ENCODE data around the gene JCHAIN. TPM values are rescaled to one million over a fixed set of nuclear protein-coding genes. Genes with fewer than 3 reads are reported as not detected.

JCHAIN gene
- total RNA-seq, 1 donor, result 2.2 TPM

- H3K9me3 ChIP-seq (ENCODE audit: low read depth, low read length), result no peaks in the 10 kb centered on the region
- peaks cover 26% of the 10 kb centered on the region for H3K4me1 ChIP-seq (ENCODE audit: insufficient read depth, low read length)
- TF ChIP-seq CTCF (IDR thresholded peaks at IDR 0.05; ENCODE audit: extremely low read depth, low read depth, low read length), result no peak
- H2AFZ ChIP-seq (ENCODE audit: low read length), result no peak overlapping the region
- no peak overlapping the region for H3K27ac ChIP-seq (ENCODE audit: low read depth, low read length)
- H3K36me3 ChIP-seq (ENCODE audit: insufficient read depth, low read length), result no peaks in the 10 kb centered on the region
- peaks cover 7% of the 10 kb centered on the region for H4K20me1 ChIP-seq (ENCODE audit: insufficient read depth, low read length)
- no peak overlapping the region for H3K4me3 ChIP-seq (ENCODE audit: insufficient read depth, low read length)
- no peak overlapping the region for H3K4me2 ChIP-seq (ENCODE audit: insufficient read depth, low read length)
- H3K27me3 ChIP-seq (ENCODE audit: insufficient read depth, low read length), result no peaks in the 10 kb centered on the region
- peaks cover 90% of the 10 kb centered on the region for H3K79me2 ChIP-seq (ENCODE audit: insufficient read depth, low read length)
- no peak for DNase-seq (ENCODE audit: insufficient read length, low spot score, missing footprints)
These were observed 46.5 kb upstream of the JCHAIN start for GRCh38 chr4:70712604-70713452.

GRCh38 chr4:70712150-70712549 lies 45.8 kb upstream of the JCHAIN start:
- Histone ChIP-seq H3K27me3 (ENCODE audit: insufficient read depth, low read length) (no peaks in the 10 kb centered on the region), H3K9me3 (ENCODE audit: low read depth, low read length) (no peaks in the 10 kb centered on the region), H3K4me3 (ENCODE audit: insufficient read depth, low read length) (no peak overlapping the region), H3K27ac (ENCODE audit: low read depth, low read length) (no peak overlapping the region), H3K79me2 (ENCODE audit: insufficient read depth, low read length) (peaks cover 92% of the 10 kb centered on the region), H4K20me1 (ENCODE audit: insufficient read depth, low read length) (peaks cover 7% of the 10 kb centered on the region), H3K4me1 (ENCODE audit: insufficient read depth, low read length) (peaks cover 27% of the 10 kb centered on the region), H3K36me3 (ENCODE audit: insufficient read depth, low read length) (no peaks in the 10 kb centered on the region), H2AFZ (ENCODE audit: low read length) (no peak overlapping the region), H3K4me2 (ENCODE audit: insufficient read depth, low read length) (no peak overlapping the region)
- no peak for TF ChIP-seq CTCF (IDR thresholded peaks at IDR 0.05; ENCODE audit: extremely low read depth, low read depth, low read length)
- no peak for DNase-seq (ENCODE audit: insufficient read length, low spot score, missing footprints)

DNA sequence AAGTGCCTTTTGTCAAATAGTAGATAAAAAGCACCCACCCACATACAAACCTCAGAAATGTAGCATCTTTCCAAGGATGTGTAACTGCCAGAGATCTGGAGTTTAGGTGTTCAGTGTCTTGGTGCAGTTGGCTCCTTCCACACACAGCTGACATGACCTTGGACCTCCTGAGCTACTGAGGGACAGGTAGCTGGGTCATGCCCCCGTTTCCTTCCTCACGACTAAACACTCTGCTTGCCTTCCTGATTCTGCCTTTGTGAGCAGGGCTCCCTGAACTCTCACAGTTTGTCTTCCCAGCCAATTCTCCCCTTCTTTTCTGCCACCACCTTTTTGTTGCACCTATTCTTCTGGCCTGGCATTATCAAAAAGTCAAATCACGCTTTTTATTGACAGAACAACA lies 45.3 kb upstream of the JCHAIN start:
- Histone ChIP-seq H3K36me3 (ENCODE audit: insufficient read depth, low read length) (no peaks in the 10 kb centered on the region), H3K4me3 (ENCODE audit: insufficient read depth, low read length) (no peak overlapping the region), H4K20me1 (ENCODE audit: insufficient read depth, low read length) (peaks cover 10% of the 10 kb centered on the region), H3K79me2 (ENCODE audit: insufficient read depth, low read length) (peaks cover 94% of the 10 kb centered on the region), H2AFZ (ENCODE audit: low read length) (no peak overlapping the region), H3K4me2 (ENCODE audit: insufficient read depth, low read length) (no peak overlapping the region), H3K9me3 (ENCODE audit: low read depth, low read length) (no peaks in the 10 kb centered on the region), H3K27me3 (ENCODE audit: insufficient read depth, low read length) (no peaks in the 10 kb centered on the region), H3K27ac (ENCODE audit: low read depth, low read length) (no peak overlapping the region), H3K4me1 (ENCODE audit: insufficient read depth, low read length) (peaks cover 32% of the 10 kb centered on the region)
- DNase-seq (ENCODE audit: insufficient read length, low spot score, missing footprints), result no peak
- no peak for TF ChIP-seq CTCF (IDR thresholded peaks at IDR 0.05; ENCODE audit: extremely low read depth, low read depth, low read length)

GRCh38 chr4:70709611-70710205 lies 43.4 kb upstream of the JCHAIN start:
- H4K20me1 ChIP-seq (ENCODE audit: insufficient read depth, low read length), result peaks cover 10% of the 10 kb centered on the region
- DNase-seq (ENCODE audit: insufficient read length, low spot score, missing footprints), result no peak
- no peak overlapping the region for H2AFZ ChIP-seq (ENCODE audit: low read length)
- no peaks in the 10 kb centered on the region for H3K36me3 ChIP-seq (ENCODE audit: insufficient read depth, low read length)
- H3K79me2 ChIP-seq (ENCODE audit: insufficient read depth, low read length), result peaks cover 81% of the 10 kb centered on the region
- H3K4me2 ChIP-seq (ENCODE audit: insufficient read depth, low read length), result no peak overlapping the region
- H3K27ac ChIP-seq (ENCODE audit: low read depth, low read length), result no peak overlapping the region
- peaks cover 33% of the 10 kb centered on the region for H3K4me1 ChIP-seq (ENCODE audit: insufficient read depth, low read length)
- H3K4me3 ChIP-seq (ENCODE audit: insufficient read depth, low read length), result no peak overlapping the region
- H3K9me3 ChIP-seq (ENCODE audit: low read depth, low read length), result no peaks in the 10 kb centered on the region
- no peak for TF ChIP-seq CTCF (IDR thresholded peaks at IDR 0.05; ENCODE audit: extremely low read depth, low read depth, low read length)
- H3K27me3 ChIP-seq (ENCODE audit: insufficient read depth, low read length), result no peaks in the 10 kb centered on the region
